HG03439 (cell line): ENCODE data around the gene SLF1.
A peak's percentile ranks its signal among the peaks of the same experiment; 100 is the strongest.
"Not testable (repeated sequence)": the region's sequence is repeated elsewhere in the genome, so short reads cannot be mapped to it uniquely, and the experiment has no call there.

Experiments
- ATAC-seq: cut with Tn5 transposase; IDR thresholded peaks from one replicate; pipeline ENCODE4 v1.9.1; 2021; ENCODE audit warnings: mild to moderate bottlenecking, moderate library complexity; ENCODE audit not compliant: unreplicated experiment

The SLF1 gene

DNA sequence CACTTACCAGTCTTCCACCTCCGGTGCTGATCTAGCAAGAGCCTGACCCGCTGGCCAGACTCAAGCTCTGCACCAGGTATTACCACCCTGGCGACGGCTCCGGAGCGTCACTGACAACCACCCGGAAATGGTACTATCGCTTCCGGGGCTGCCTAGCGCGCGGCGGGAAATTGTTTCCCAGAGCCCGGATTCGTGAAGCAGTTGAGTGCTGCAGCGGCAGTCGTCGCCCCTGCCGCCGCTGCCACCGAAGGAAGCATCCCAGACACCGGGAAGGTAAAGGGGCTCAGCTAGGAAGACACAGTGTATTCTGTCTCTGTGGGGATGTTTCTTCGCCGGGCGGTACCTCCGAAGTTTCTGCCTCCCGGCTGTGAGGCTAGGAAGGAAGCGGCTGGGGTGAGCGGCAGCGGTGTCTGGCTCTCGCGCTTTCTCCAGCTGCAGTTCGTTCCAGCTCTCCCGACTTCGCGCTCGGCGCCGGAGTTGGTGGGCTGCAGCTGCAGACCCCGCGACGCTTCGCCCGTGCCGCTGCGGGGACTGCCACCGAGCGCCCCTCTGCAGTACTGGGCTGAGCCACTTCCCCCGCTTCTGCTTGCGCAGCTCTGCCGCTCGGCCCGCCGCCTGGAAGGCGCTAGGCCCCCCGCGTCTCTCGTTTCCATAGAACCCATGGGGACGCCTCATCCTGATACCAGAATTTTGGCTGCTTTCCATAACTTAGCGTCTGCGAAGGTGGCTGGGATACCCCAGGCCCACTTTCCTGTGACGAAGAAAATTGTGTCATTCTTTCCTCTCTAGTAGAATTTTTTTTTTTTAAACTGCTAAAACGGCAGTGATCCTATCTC, at the start of gene SLF1, which contains the start of gene KIAA0825:
TSS of gene SLF1 (plus strand) at position 177 of the 836 bp plus-strand sequence. CDS start 10,142 bp downstream, outside the sequence.
TSS of gene KIAA0825 (minus strand) at position 112 of the 836 bp plus-strand sequence. CDS start 81,478 bp downstream, outside the sequence.
- ATAC-seq: peak; percentile 96

DNA sequence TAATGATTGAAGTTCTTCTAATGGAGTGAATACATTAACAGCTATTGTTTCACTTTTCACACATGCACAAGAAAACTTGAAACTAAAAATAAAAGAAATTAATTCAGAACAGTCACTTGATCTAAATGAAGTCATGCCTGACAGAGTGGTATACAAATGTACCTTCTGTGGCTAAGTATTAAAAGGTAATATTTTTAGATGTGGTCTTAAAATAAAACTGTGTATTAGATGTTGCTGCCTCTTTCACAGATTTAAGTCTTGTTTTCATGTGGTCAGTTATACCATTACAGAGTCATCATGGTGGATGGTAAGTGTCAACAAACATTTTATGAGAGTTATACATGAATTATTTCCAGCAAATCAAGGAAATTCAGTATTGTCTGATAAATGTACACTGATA, 47.1 kb upstream of the SLF1 start:
- ATAC-seq: no peak

DNA sequence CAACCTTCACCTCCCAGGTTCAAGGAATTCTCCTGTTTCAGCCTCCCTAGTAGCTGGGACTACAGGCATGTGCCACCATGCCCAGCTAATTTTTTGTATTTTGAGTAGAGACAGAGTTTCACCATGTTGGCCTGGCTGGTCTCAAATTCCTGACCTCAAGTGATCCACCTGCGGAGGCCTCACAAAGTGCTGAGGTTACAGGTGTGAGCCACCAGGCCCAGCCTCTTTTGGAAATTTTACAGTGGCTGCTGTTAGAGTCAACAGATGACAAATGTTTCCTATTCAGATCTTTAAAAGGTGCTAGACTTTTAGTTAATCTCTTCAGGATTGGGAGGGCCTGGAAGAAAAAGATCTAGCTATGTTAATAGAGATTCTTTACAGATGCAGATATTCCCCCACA, 45.1 kb upstream of the SLF1 start:
- ATAC-seq: not testable (repeated sequence)

DNA sequence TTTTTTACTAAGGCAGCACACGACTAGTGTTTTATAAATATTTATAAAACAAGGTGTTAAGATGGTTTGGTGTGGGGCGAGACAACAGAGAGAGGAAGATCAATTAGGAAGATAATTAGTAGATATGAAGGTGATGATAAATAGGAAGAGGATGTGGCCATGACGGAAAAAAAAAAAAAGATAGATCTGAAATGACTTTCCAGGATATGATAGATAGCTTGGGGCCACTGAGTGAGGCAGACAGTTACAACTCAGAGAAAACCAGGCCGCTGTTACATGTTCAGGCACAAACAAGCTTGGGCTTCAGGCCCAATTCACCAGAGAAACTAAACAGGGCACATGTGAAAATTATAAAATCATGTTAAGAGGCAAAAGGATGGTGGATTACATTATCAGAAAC, 43.3 kb upstream of the SLF1 start:
- ATAC-seq: no peak

DNA sequence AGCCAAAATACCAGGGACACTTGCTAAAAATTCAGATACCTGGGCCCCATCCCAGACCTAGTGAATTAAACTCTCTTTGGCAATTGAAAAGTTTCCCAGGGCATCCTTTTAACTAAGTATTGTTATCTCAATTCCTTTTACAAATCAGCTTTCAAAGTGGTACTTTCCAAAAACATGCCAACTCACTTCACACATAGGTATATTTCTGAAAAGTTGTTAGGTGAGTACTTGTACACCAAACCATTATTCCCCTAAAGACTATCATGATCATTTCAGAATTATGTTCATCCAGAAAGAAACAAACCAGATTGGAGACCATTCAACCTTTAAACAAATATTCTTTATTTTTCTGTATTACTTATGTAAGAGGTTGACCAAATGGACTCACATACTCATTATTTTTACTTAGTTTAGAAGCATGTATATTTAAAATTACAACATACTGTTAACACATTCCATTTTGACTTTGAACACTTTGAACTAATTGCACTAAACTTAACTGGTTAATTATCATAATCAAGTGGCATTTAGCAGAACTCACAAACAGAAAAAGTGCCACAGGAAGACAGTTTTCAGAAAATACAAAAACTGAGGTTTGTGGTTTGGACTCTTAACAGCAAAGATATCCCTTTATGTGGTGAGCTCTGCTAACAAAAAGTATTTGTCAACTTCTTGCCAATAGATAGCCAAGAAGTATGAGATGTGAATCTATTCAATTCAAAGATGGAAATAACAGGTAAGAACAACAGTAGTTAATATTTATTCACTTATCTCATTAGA, 40.8 kb upstream of the SLF1 start:
- ATAC-seq: peak; percentile 83

DNA sequence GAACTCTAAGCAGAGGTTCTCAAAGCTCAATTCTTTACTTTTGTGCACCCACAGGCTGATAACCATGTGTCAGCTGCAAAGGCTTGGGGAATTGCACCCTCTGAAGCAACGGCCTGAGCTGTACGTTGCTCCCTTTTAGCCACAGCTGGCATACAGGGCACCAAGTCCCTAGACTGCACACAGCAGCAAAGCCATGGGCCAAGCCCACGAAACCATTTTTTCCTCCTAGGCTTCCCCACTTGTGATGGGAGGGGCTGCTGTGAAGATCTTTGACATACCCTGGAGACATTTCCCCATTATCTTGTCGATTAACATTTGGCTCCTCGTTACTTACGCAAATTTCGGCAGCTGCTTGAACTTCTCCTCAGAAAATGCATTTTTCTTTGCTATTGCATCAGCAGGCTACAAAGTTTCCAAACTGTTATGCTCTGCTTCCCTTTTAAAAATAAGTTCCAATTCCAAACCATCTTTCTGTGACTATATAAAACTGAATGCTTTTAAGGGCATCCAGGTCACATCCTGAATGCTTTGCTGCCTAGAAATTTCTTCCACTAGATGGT, 23.1 kb upstream of the SLF1 start:
- ATAC-seq: no peak

DNA sequence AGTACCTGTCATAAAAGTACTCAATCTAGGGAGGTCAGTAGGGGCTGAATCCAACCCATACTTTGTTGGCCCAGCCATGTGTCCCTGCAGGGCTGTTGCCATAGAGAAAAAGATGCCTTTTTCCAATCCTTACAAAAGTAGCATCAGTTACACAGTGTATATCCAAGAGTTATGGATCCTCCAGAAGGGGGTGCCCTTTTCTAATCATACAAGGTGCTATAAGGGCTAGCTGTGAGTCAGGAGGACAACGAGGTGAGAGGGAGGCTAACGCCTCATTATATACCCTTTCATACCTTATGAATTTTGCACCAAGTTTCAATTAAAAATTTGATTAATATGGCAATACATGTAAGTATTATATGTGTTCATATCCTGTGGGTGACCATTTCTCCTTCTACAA, 4.9 kb upstream of the SLF1 start:
- ATAC-seq: no peak

DNA sequence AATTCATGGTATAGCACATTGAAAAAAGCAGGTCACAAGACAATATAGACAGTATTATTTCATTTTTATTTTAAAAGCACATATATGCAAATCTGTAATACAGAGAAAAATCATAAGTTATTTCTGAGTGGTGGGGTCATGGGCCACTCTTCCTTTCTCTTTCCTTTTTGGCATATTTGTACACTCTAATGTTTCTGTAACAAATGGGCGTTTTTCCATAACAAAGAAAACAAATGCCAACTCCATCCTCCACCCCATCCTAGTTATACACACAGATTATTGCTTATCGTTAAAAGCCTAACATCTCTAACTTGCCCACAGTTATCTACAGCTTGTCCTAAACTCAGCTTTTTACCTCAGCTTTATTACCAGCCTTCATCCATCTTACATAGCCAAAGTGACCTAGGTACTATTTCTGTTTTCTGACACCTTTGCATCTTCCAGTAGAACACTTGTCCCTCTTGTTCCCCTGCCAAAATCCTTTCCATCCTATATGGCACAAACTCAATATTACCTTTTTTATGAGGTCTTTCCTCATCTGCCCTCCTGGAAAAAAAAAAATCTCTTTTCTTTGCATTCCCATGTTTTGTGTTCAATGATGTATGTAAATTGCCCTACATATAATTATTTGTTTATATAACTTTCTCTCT, 4.2 kb upstream of the SLF1 start:
- ATAC-seq: no peak

DNA sequence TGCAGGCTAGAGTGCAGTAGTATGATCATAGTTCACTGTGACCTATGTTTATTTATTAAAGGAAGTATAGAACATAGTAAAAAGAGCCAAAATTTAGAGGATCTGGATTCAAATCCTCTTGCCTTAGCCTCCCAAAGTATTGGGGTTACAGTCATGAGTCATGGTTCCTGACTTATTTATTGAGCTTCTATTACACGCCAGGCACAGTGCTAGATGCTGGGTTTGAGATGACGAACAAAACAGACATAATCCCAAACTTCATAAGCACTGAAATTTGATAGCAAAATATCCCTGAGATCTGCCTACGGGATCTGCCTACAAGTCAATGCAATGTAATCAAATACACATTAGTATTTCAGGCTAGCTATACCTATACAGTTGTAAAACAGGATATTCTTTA, 2.6 kb upstream of the SLF1 start:
- no peak for ATAC-seq

DNA sequence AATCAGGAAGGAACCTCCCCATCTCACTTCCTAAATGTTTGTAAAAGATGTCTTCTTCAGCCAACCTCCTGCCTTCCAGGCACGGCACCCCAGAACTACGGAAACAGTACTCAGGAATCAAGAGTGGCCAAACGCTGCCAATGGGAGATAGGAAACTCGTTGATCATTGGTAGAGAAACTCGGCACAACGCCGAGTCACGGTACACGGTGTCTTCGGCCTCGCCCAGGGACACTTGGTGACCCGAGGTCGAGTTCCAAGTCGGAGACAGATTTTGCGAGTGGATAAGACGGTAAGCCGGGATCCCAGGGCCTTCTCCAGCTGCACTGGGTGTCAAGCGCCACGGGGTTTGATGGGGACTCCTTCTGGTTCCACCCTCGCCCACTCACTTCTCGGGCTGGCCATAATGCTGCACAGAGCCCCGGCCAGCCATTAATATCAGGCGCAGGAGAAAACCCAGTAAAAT, 408 bp upstream of the SLF1 start:
- peak; percentile 32 for ATAC-seq

DNA sequence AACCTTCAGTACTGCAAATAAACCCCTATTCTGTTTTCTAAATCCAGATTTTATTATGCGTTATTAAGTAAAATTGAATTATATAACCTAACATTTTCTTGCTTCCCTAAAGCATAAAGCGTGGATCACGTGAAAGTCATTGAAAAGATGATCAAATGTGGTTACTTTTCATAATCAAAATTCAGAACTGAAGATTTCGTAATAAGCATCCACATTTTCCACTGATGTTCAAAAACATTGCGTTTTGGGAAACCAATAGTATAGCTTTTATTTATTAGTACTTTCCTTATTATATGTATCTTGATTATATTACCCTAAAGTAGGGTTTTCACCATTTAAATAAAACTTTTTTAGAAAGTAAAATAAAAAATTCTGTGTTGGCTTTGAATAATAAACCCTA, 1.8 kb downstream of the SLF1 start:
- ATAC-seq: no peak

DNA sequence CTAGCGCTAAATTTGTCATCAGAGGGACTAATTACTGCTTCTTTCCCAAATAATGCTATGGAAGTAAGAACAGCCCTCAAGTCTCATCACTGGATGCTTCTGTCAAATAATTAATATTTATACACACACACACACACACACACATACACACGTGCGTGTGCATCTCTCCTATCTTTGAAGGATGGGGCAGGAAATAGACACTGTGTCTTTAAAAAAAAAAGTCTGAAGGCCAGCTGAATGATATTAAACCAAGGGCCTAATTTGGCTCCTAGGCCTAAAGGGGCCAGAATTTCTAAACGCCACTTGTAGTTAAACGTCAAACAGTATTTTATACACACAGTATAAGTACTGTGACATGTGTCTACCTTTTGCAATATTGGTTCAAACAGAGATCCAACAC, 3.3 kb downstream of the SLF1 start:
- no peak for ATAC-seq

DNA sequence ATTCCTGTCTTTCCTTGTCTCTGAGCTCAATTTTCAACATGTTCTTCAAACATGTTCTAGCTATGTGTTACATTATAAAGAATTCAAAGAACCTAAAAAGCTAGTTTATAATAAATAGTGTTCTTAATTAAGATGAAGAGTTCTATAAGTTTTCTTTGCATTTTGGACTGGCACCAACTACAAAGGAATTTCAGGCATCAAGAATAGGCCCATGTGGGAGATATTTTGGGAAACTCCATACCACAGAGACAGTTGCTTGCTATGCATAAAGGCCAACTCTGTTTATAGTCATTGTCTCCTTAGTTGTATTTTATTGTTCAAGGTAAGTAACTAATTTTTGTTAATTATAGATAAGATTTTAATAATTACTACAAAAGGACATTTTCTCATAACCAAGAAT, 4.5 kb downstream of the SLF1 start:
- ATAC-seq: no peak

DNA sequence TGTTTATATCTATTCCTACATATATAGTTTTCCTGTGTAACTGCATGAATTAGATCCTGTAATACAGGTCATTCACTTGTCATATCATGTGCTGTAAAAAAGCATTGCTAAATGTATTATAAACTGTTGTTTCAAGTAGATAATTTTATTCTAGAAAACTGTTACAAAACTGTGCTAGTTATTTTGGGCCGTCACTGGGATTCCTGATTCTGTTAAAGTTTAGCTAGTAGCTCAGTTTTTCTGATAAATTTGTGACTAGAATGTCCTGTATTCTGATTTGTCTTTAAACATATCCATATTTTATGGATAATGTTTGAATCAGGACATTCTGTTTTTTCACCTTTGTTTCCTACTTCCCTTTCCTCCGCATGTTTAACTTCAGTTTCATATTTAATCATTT, 5.4 kb downstream of the SLF1 start:
- no peak for ATAC-seq

DNA sequence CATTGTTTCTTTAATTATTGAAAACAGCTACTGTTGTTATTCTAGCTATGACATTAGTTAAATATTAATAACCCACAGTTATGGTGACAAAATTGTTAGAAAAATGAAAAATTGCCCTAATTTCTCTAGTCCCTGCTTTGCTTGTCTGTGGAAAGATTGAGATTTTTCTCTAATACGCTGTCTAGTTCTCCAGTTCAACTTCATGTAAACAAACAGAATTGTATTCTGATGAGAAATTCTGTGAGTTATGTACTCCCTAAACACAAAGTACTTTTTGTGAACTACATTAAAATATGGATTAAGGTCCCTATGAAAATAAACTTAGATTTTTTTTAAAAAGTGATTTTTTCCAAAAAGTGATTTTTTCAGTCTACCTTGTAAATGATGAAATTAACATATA, 8.7 kb downstream of the SLF1 start:
- no peak for ATAC-seq

DNA sequence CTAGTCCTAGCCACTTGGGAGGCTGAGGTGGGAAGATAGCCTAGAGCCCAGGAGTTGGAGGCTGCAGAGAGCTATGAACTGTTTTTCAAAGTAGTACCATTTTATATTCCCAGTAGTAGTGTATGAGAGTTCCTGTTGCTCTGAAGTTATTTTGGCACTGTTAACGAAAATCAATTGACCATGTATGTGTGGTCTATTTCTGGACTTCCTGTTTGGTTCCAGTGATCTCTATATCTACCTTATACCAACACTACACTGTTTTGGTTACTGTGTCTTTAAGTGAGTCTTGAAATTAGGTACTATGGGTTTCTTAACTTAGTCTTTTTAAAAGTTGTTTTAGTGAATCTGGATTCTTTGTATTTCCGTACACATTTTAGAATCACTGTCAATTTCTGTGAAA, 13.6 kb downstream of the SLF1 start:
- peak; percentile 95 for ATAC-seq

DNA sequence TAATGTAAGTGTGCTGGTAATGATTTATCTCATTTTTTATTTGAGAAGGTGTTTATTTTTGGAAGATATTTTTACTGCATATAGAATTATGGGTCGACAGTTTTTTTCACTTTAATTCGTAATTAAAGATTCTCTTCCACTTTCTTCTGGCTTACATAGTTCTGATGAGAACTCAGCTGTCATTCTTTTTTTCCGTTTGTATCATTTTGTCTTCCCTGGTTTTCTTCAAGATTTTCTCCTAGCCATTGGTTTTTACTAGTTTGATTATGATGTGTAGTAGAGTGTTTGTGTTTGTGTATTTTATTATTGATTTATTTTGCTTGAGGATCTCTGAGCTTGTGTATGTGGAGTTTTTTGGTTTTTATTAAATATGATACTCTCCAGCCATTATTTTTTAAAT, 21.7 kb downstream of the SLF1 start:
- ATAC-seq: no peak

DNA sequence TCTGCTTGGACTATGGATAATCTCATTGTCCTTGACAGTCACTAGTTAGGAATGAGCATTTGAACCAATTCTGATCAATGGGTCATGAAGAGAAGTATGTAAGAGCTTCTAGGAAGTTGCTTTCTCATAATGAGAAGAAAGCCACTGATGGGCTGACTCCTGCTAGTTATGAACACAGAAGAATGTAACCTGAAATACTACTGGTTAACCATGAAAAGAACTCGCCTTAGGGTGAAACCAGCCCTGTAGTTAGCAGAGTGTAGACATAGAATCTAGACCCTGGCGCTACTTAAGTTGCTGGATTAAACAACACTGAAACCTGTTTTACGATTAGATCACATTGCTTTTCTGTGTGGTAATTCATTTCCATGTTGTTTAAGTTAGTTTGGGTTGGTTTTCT, 26.6 kb downstream of the SLF1 start:
- no peak for ATAC-seq

DNA sequence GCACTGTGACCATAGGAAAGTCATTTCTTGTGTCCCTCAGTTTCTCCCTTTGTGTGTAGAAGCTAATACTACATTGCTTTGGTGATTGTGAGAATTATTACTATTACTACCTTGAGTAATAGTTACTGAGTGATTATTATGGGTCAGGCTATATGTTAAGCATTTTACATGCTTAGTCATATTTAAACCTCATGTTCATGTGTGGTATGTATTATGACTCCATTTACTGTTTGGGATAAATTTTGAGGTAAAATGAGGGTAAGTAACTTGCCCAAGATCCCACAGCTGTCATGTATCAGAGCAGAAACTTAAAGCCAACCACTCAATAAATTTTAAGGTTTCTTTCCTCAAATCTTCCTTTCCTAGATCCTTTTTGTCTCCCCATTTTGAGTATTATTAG, 28.3 kb downstream of the SLF1 start:
- ATAC-seq: no peak

DNA sequence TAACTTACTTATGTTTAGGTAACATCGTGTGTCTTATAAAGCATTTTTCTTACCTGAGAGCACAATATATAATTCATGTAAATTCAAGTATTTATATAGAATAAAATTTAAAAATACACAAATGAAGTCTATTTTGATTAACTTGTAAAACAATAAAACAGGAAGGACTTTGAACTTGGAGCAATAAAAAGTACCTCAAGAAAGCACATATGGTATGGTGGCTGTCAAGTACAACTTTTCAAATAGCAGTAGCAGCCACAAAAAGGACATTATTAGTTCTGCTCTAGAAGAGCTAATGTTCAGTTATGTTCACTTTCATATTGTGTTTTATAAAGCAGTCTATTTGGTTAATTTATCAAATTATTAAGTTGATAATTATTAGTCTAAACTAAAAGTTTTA, 31.4 kb downstream of the SLF1 start:
- ATAC-seq: no peak

DNA sequence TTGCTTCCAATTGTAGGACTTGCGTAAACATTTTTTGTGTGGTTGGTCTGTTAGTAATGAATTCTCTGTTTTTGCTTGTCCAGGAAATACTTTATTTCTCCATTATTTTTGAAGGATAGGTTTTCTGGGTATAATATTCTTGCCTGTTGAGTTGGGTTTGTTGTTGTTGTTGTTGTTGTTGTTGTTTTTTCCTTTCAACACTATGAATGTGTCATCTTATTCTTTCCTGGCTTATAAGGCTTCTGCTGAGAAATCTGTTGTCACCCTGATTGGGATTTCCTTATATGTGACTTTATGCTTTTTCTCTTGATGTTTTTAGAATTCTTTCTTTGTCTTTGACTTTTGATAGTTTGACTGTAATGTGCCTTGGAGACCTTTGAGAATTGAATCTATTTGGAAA, 39.8 kb downstream of the SLF1 start:
- no peak for ATAC-seq
